ENCODE measurements around the gene RASGEF1C.

RASGEF1C gene

GRCh38 chr5:180098991-180099732 is 109.8 kb downstream of the RASGEF1C start:
- no peaks in the 10 kb centered on the region for H4K20me1 ChIP-seq (ENCODE audit: low read depth, low read length)
- H2AFZ ChIP-seq (ENCODE audit: low read depth, low read length, severe bottlenecking): no peak overlapping the region
- no peaks in the 10 kb centered on the region for H3K27me3 ChIP-seq (ENCODE audit: low read length)
- H3K9ac ChIP-seq (ENCODE audit: low read length): no peak overlapping the region
- no peak overlapping the region for H3K4me2 ChIP-seq (ENCODE audit: low read depth, low read length, poor library complexity, severe bottlenecking)
- no peaks in the 10 kb centered on the region for H3K9me2 ChIP-seq (replicated peaks; ENCODE audit: insufficient read depth, low read length)
- no peaks in the 10 kb centered on the region for H3K9me3 ChIP-seq (ENCODE audit: insufficient read depth, low read length)
- no peaks in the 10 kb centered on the region for H3K36me3 ChIP-seq (ENCODE audit: low read length)
- H3K27ac ChIP-seq (ENCODE audit: low read depth, low read length): no peak overlapping the region
- TF ChIP-seq EZH2phosphoT487 (conservative IDR thresholded peaks at IDR 0.05; ENCODE audit: low read length): no peak
- TF ChIP-seq CTCF (IDR thresholded peaks at IDR 0.05; ENCODE audit: insufficient read depth, low read length, poor library complexity, severe bottlenecking): no peak
- no peaks in the 10 kb centered on the region for H3K79me2 ChIP-seq (ENCODE audit: insufficient read depth, low read length)
- no peak overlapping the region for H3K4me3 ChIP-seq (ENCODE audit: insufficient read depth, low read length, poor library complexity, severe bottlenecking)
- no peaks in the 10 kb centered on the region for H3F3A ChIP-seq (ENCODE audit: insufficient read depth)

DNA sequence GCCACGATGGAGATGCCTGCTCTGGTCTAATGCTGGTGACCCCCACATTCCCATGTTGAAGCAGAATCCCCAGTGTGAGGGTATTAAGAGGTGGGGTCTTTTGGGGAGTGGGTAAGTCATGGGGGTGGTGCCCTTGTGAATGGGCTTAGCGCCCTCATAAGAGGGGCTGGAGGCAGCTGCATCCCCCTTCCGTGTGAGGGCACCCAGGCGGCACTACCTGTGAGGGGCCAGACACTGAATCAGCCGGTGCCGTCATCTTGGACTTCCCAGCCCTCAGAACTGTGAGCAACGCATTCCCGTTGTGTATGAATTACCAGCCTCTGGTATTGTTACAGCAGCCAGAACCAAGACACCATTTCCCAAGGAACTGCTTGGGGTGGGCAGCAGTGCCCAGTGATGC is 110.5 kb downstream of the RASGEF1C start:
- Histone ChIP-seq H3K4me3 (ENCODE audit: insufficient read depth, low read length, poor library complexity, severe bottlenecking) (no peak overlapping the region), H4K20me1 (ENCODE audit: low read depth, low read length) (no peaks in the 10 kb centered on the region), H3K79me2 (ENCODE audit: insufficient read depth, low read length) (no peaks in the 10 kb centered on the region), H3K27ac (ENCODE audit: low read depth, low read length) (no peak overlapping the region), H3K9ac (ENCODE audit: low read length) (no peak overlapping the region), H3K9me3 (ENCODE audit: insufficient read depth, low read length) (no peaks in the 10 kb centered on the region), H3K4me2 (ENCODE audit: low read depth, low read length, poor library complexity, severe bottlenecking) (no peak overlapping the region), H3K9me2 (replicated peaks; ENCODE audit: insufficient read depth, low read length) (no peaks in the 10 kb centered on the region), H3F3A (ENCODE audit: insufficient read depth) (no peaks in the 10 kb centered on the region), H3K27me3 (ENCODE audit: low read length) (no peaks in the 10 kb centered on the region), H2AFZ (ENCODE audit: low read depth, low read length, severe bottlenecking) (no peak overlapping the region), H3K36me3 (ENCODE audit: low read length) (no peaks in the 10 kb centered on the region)
- no peak for TF ChIP-seq CTCF (IDR thresholded peaks at IDR 0.05; ENCODE audit: insufficient read depth, low read length, poor library complexity, severe bottlenecking)
- no peak for TF ChIP-seq EZH2phosphoT487 (conservative IDR thresholded peaks at IDR 0.05; ENCODE audit: low read length)

DNA sequence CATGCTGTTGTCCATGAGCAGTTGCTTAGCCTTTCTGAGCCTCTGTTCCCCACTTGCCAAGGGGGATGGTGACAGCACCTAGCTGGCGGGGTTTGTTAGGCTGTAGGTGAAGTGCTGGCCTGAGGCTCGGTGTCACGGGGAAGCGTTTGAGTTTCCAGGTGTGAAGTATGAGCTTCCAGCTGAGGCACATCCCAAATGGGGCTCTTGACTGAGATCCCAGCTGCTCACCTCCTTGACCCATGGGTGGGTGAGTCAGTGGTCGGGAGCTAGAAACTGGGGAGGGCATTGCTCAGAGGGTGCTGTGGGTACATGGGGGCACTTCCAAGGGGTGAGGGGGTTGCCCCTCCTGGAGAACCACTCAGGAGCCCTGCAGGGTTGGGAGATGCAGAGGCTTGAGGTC is 111.1 kb downstream of the RASGEF1C start:
- H3K27me3 ChIP-seq (ENCODE audit: low read length): no peaks in the 10 kb centered on the region
- H3K9me2 ChIP-seq (replicated peaks; ENCODE audit: insufficient read depth, low read length): no peaks in the 10 kb centered on the region
- H3K4me3 ChIP-seq (ENCODE audit: insufficient read depth, low read length, poor library complexity, severe bottlenecking): no peak overlapping the region
- no peaks in the 10 kb centered on the region for H3K36me3 ChIP-seq (ENCODE audit: low read length)
- no peaks in the 10 kb centered on the region for H3K79me2 ChIP-seq (ENCODE audit: insufficient read depth, low read length)
- H3F3A ChIP-seq (ENCODE audit: insufficient read depth): no peaks in the 10 kb centered on the region
- H3K27ac ChIP-seq (ENCODE audit: low read depth, low read length): no peak overlapping the region
- H3K4me2 ChIP-seq (ENCODE audit: low read depth, low read length, poor library complexity, severe bottlenecking): no peak overlapping the region
- H3K9ac ChIP-seq (ENCODE audit: low read length): no peak overlapping the region
- no peaks in the 10 kb centered on the region for H3K9me3 ChIP-seq (ENCODE audit: insufficient read depth, low read length)
- H2AFZ ChIP-seq (ENCODE audit: low read depth, low read length, severe bottlenecking): no peak overlapping the region
- TF ChIP-seq CTCF (IDR thresholded peaks at IDR 0.05; ENCODE audit: insufficient read depth, low read length, poor library complexity, severe bottlenecking) (no peak), EZH2phosphoT487 (conservative IDR thresholded peaks at IDR 0.05; ENCODE audit: low read length) (no peak)
- no peaks in the 10 kb centered on the region for H4K20me1 ChIP-seq (ENCODE audit: low read depth, low read length)
